K562 (cell line): ENCODE results near the gene NOD2.

Source experiments
- CHD2 ChIP-seq: IDR thresholded peaks from 2 replicates; pipeline ENCODE4 v1.6.1; 2011; ENCODE audit warnings: low read depth, low read length
- CTCF ChIP-seq, 3 experiments: IDR thresholded peaks in 2 of 3; conservative IDR thresholded peaks in 1 of 3; 2 replicates each; pipeline ENCODE4 v1.5.1; 2011 to 2012; ENCODE audit warnings: low read length in 3 of 3, mild to moderate bottlenecking in 3 of 3, control low read depth in 2 of 3, improper control_type of control experiment in 1 of 3, inconsistent platforms in 1 of 3, low read depth in 1 of 3, mixed read lengths in 1 of 3, moderate library complexity in 1 of 3; ENCODE audit not compliant: insufficient read depth in 2 of 3
- EGR1 ChIP-seq: fragments of 450-650 bp; conservative IDR thresholded peaks from 2 replicates; pipeline ENCODE4 v1.6.1; 2017; ENCODE audit warnings: mild to moderate bottlenecking
- GABPA ChIP-seq: fragments of 200-800 bp; sonication (Bioruptor generic); conservative IDR thresholded peaks from 2 replicates; pipeline ENCODE4 v1.6.1; 2016; ENCODE audit warnings: low read depth, missing genetic modification characterization, missing compliant biosample characterization
- HDAC2 ChIP-seq: fragments of 450-650 bp; IDR thresholded peaks from 2 replicates; pipeline ENCODE4 v1.6.1; 2016; ENCODE audit warnings: mild to moderate bottlenecking
- MTF1 ChIP-seq: fragments of 250-450 bp; sonication (Bioruptor Pico); IDR thresholded peaks from 2 replicates; pipeline ENCODE4 v1.9.0; 2021; ENCODE audit warnings: moderate library complexity, mild to moderate bottlenecking, inconsistent platforms, borderline replicate concordance
- SMC3 ChIP-seq: conservative IDR thresholded peaks from 2 replicates; pipeline ENCODE4 v1.6.1; 2011; ENCODE audit warnings: low read depth, low read length, improper control_type of control experiment; ENCODE audit not compliant: insufficient read depth
- SNIP1 ChIP-seq: fragments of 450-650 bp; IDR thresholded peaks from 2 replicates; pipeline ENCODE4 v1.7.1; 2017; ENCODE audit warnings: low read depth, mild to moderate bottlenecking
- SOX6 ChIP-seq: fragments of 450-650 bp; IDR thresholded peaks from 2 replicates; pipeline ENCODE4 v1.6.1; 2014; ENCODE audit warnings: mild to moderate bottlenecking
- XRCC5 ChIP-seq: fragments of 200-400 bp; formaldehyde crosslinking; IDR thresholded peaks from 2 replicates; pipeline ENCODE4 v1.6.1; 2017; ENCODE audit warnings: low read depth, mild to moderate bottlenecking, low read length
- YY1 ChIP-seq, 3 experiments: IDR thresholded peaks; 2 replicates each; pipeline ENCODE4 v1.6.1; 2011; ENCODE audit warnings: low read length in 2 of 3, mild to moderate bottlenecking in 2 of 3, moderate library complexity in 2 of 3, borderline replicate concordance in 1 of 3, control low read depth in 1 of 3, low read depth in 1 of 3; ENCODE audit not compliant: insufficient read depth in 3 of 3, insufficient replicate concordance in 2 of 3, control insufficient read depth in 1 of 3, insufficient read length in 1 of 3; ENCODE audit errors: extremely low read depth in 1 of 3
- ZNF274 ChIP-seq: IDR thresholded peaks from 2 replicates; pipeline ENCODE4 v1.6.1; 2011; ENCODE audit warnings: low read depth, mild to moderate bottlenecking, low read length, moderate library complexity, borderline replicate concordance
- ZNF780A ChIP-seq: fragments of 250-450 bp; sonication (Bioruptor Pico); IDR thresholded peaks from 2 replicates; pipeline ENCODE4 v1.5.0; 2021; ENCODE audit warnings: mild to moderate bottlenecking
- TF ChIP-seq, protein P1 (sequence below), 2 experiments: fragments of 450-650 bp; formaldehyde crosslinking in 1 of 2; IDR thresholded peaks; 2 replicates each; pipeline versions ENCODE4 v1.4.0 to v1.6.1; 2014 to 2020; ENCODE audit warnings: mild to moderate bottlenecking in 2 of 2, borderline replicate concordance in 1 of 2, low read depth in 1 of 2

- TF ChIP-seq GABPA = no peak
- TF ChIP-seq HDAC2 = no peak
- TF ChIP-seq EGR1 = no peak
- no peak for TF ChIP-seq YY1 (IDR thresholded peaks at IDR 0.05; ENCODE audit: borderline replicate concordance in 1 of 3, control insufficient read depth in 1 of 3, extremely low read depth in 1 of 3, insufficient read depth in 3 of 3, insufficient read length in 1 of 3, insufficient replicate concordance in 2 of 3, low read depth in 1 of 3, low read length in 2 of 3)
- TF ChIP-seq CHD2 = no peak
- TF ChIP-seq ZNF274 = no peak
- TF ChIP-seq MTF1 = no peak
- peak; percentile 66 for TF ChIP-seq SMC3
- TF ChIP-seq, protein P1, sequence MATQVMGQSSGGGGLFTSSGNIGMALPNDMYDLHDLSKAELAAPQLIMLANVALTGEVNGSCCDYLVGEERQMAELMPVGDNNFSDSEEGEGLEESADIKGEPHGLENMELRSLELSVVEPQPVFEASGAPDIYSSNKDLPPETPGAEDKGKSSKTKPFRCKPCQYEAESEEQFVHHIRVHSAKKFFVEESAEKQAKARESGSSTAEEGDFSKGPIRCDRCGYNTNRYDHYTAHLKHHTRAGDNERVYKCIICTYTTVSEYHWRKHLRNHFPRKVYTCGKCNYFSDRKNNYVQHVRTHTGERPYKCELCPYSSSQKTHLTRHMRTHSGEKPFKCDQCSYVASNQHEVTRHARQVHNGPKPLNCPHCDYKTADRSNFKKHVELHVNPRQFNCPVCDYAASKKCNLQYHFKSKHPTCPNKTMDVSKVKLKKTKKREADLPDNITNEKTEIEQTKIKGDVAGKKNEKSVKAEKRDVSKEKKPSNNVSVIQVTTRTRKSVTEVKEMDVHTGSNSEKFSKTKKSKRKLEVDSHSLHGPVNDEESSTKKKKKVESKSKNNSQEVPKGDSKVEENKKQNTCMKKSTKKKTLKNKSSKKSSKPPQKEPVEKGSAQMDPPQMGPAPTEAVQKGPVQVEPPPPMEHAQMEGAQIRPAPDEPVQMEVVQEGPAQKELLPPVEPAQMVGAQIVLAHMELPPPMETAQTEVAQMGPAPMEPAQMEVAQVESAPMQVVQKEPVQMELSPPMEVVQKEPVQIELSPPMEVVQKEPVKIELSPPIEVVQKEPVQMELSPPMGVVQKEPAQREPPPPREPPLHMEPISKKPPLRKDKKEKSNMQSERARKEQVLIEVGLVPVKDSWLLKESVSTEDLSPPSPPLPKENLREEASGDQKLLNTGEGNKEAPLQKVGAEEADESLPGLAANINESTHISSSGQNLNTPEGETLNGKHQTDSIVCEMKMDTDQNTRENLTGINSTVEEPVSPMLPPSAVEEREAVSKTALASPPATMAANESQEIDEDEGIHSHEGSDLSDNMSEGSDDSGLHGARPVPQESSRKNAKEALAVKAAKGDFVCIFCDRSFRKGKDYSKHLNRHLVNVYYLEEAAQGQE (IDR thresholded peaks at IDR 0.05; ENCODE audit: borderline replicate concordance) = peak; percentile 76
- TF ChIP-seq, protein P1 (CRISPR knock-in tag; IDR thresholded peaks at IDR 0.05; ENCODE audit: low read depth) = no peak
- TF ChIP-seq SOX6 = no peak
- no peak for TF ChIP-seq SNIP1
- TF ChIP-seq CTCF (IDR thresholded peaks at IDR 0.05 in 2 of 3, conservative IDR thresholded peaks at IDR 0.05 in 1 of 3; ENCODE audit: insufficient read depth in 2 of 3, low read depth in 1 of 3, low read length in 3 of 3) = peak; percentile 74 to 80 (median 77)
- TF ChIP-seq XRCC5 = no peak
- TF ChIP-seq ZNF780A (CRISPR knock-in tag) = no peak
Observed at GRCh38 chr16:50671644-50672260, 21.7 kb upstream of the NOD2 start.
